ENCODE measurements around the gene DRGX. TPM values are rescaled to one million over a fixed set of nuclear protein-coding genes. Genes with fewer than 3 reads are reported as not detected.

The DRGX gene
- total and polyA plus RNA-seq, 2 of the 13 experiments (the other 11 are each of a cell fraction or from before 2014, with no cell fraction given): not detected

DNA sequence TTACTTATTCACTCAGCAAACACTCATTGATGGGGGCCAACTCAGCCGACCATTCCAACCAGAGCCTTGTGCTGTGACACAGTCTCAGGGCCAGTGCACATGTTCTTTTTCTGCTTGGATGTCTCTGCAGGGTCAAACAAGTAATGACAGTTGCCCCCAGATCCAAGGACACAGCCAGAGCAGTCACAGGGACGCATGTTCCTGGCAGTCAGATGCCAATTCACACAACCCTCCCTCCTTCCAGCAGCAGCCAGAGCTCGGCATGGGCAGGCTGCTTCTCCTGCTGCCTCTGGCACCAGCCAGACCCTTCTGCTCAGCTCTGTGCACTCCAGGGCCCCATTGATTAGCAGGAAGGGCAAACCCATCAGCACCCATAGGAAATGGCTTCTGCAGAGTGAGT is 20.3 kb downstream of the DRGX start:
- Histone ChIP-seq H3K9me3 (ENCODE audit: low read length) (no peaks in the 10 kb centered on the region), H3K4me3 (replicated peaks in 1 of 3; ENCODE audit: insufficient read depth in 1 of 3, low read depth in 2 of 3, low read length in 3 of 3) (no peak overlapping the region), H3K4me1 (ENCODE audit: insufficient read depth, low read length) (no peaks in the 10 kb centered on the region), H3K79me2 (ENCODE audit: insufficient read depth, low read length) (no peaks in the 10 kb centered on the region), H4K20me1 (ENCODE audit: insufficient read depth, low read length) (no peaks in the 10 kb centered on the region), H2AFZ (ENCODE audit: low read length) (no peak overlapping the region), H3K4me2 (ENCODE audit: low read depth, low read length) (no peak overlapping the region), H3K9ac (ENCODE audit: insufficient read depth, low read depth, low read length) (no peak overlapping the region), H3K27me3 (ENCODE audit: control insufficient read depth in 1 of 2, insufficient read depth in 2 of 2, low read length in 2 of 2) (peaks cover 0 to 3% of the 10 kb centered on the region in 2 experiments; a peak in 1 of 5 replicates), H3K36me3 (replicated peaks in 1 of 2; ENCODE audit: control insufficient read depth in 1 of 2, insufficient read depth in 2 of 2, low read length in 2 of 2) (no peaks in the 10 kb centered on the region), H3K27ac (ENCODE audit: extremely low read length, insufficient read depth, low read length) (no peak overlapping the region)
- ChIA-PET POLR2A (no interaction called here), CTCF (ENCODE audit: low intra/inter-chr PET ratio, low total read pairs) (no interaction called here)
- ATAC-seq (no peak), FAIRE-seq (no peak), DNase-seq (ENCODE audit: low spot score) (no peak)
- 38% methylated on average over 2 of the region's 3 CpGs for WGBS (ENCODE audit: low lambda C conversion rate)
- intact Hi-C loops (cut with micrococcal nuclease; ENCODE audit: unreplicated experiment) (no loop called here), in situ Hi-C loops (cut with HindIII; ENCODE audit: extremely low pct_ligation_motif_present, low pct_unique_long_range_greater_than_20kb) (no loop called here)
- no TSS peak for BruUV-seq (replicated peaks)
- TF ChIP-seq TBX3 (IDR thresholded peaks at IDR 0.05; ENCODE audit: borderline replicate concordance) (no peak), HNRNPLL (IDR thresholded peaks at IDR 0.05; ENCODE audit: low read depth, low read length, poor library complexity, severe bottlenecking) (no peak), NPAS2 (CRISPR knock-in tag; IDR thresholded peaks at IDR 0.05; ENCODE audit: borderline replicate concordance) (no peak), GABPA (IDR thresholded peaks at IDR 0.05; ENCODE audit: low read depth, low read length) (no peak), GABPA (CRISPR knock-in tag; IDR thresholded peaks at IDR 0.05; ENCODE audit: low read depth) (no peak), HOXA3 (CRISPR knock-in tag; IDR thresholded peaks at IDR 0.05) (no peak)
- TF ChIP-seq, protein P1, sequence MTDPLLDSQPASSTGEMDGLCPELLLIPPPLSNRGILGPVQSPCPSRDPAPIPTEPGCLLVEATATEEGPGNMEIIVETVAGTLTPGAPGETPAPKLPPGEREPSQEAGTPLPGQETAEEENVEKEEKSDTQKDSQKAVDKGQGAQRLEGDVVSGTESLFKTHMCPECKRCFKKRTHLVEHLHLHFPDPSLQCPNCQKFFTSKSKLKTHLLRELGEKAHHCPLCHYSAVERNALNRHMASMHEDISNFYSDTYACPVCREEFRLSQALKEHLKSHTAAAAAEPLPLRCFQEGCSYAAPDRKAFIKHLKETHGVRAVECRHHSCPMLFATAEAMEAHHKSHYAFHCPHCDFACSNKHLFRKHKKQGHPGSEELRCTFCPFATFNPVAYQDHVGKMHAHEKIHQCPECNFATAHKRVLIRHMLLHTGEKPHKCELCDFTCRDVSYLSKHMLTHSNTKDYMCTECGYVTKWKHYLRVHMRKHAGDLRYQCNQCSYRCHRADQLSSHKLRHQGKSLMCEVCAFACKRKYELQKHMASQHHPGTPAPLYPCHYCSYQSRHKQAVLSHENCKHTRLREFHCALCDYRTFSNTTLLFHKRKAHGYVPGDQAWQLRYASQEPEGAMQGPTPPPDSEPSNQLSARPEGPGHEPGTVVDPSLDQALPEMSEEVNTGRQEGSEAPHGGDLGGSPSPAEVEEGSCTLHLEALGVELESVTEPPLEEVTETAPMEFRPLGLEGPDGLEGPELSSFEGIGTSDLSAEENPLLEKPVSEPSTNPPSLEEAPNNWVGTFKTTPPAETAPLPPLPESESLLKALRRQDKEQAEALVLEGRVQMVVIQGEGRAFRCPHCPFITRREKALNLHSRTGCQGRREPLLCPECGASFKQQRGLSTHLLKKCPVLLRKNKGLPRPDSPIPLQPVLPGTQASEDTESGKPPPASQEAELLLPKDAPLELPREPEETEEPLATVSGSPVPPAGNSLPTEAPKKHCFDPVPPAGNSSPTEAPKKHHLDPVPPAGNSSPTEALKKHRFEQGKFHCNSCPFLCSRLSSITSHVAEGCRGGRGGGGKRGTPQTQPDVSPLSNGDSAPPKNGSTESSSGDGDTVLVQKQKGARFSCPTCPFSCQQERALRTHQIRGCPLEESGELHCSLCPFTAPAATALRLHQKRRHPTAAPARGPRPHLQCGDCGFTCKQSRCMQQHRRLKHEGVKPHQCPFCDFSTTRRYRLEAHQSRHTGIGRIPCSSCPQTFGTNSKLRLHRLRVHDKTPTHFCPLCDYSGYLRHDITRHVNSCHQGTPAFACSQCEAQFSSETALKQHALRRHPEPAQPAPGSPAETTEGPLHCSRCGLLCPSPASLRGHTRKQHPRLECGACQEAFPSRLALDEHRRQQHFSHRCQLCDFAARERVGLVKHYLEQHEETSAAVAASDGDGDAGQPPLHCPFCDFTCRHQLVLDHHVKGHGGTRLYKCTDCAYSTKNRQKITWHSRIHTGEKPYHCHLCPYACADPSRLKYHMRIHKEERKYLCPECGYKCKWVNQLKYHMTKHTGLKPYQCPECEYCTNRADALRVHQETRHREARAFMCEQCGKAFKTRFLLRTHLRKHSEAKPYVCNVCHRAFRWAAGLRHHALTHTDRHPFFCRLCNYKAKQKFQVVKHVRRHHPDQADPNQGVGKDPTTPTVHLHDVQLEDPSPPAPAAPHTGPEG (CRISPR knock-in tag; IDR thresholded peaks at IDR 0.05): no peak

Data from HepG2 (cell line).